ENCODE results near the gene ASB5.
"Not testable (repeated sequence)": the region's sequence is repeated elsewhere in the genome, so short reads cannot be mapped to it uniquely, and the experiment has no call there.

Gene ASB5

GRCh38 chr4:176268963-176269362 lies at the start of gene ASB5:
TSS of gene ASB5 (minus strand) at chr4:176269222. CDS start at chr4:176269108, 114 bp downstream.
- no peak for DNase-seq (ENCODE audit: low read depth in 3 of 3, low spot score in 1 of 3)

- DNase-seq (ENCODE audit: low read depth in 3 of 3, low spot score in 1 of 3) = no peak
Measured at GRCh38 chr4:176313596-176314336, 44.7 kb upstream of the ASB5 start.

- DNase-seq (ENCODE audit: low read depth in 3 of 3, low spot score in 1 of 3) = no peak
Measured at GRCh38 chr4:176309772-176310171, 40.8 kb upstream of the ASB5 start.

GRCh38 chr4:176309046-176309445 lies 40.0 kb upstream of the ASB5 start:
- DNase-seq (ENCODE audit: low read depth in 3 of 3, low spot score in 1 of 3) = no peak

- no peak for DNase-seq (ENCODE audit: low read depth in 3 of 3, low spot score in 1 of 3)
Measured at GRCh38 chr4:176308441-176308840, 39.4 kb upstream of the ASB5 start.

- no peak for DNase-seq (ENCODE audit: low read depth in 3 of 3, low spot score in 1 of 3)
Measured at GRCh38 chr4:176307666-176307930, 38.6 kb upstream of the ASB5 start.

- DNase-seq (ENCODE audit: low read depth in 3 of 3, low spot score in 1 of 3) = no peak
Measured at GRCh38 chr4:176306837-176307665, 38.0 kb upstream of the ASB5 start.

GRCh38 chr4:176303938-176304337 lies 34.9 kb upstream of the ASB5 start:
- no peak for DNase-seq (ENCODE audit: low read depth in 3 of 3, low spot score in 1 of 3)

- no peak for DNase-seq (ENCODE audit: low read depth in 3 of 3, low spot score in 1 of 3)
Measured at GRCh38 chr4:176302283-176303275, 33.6 kb upstream of the ASB5 start.

GRCh38 chr4:176300565-176300964 lies 31.5 kb upstream of the ASB5 start:
- DNase-seq (ENCODE audit: low read depth in 3 of 3, low spot score in 1 of 3) = no peak

GRCh38 chr4:176300036-176300435 lies 31.0 kb upstream of the ASB5 start:
- no peak for DNase-seq (ENCODE audit: low read depth in 3 of 3, low spot score in 1 of 3)

GRCh38 chr4:176298664-176299063 lies 29.6 kb upstream of the ASB5 start:
- DNase-seq (ENCODE audit: low read depth in 3 of 3, low spot score in 1 of 3) = no peak

GRCh38 chr4:176295907-176296306 lies 26.9 kb upstream of the ASB5 start:
- not testable (repeated sequence) for DNase-seq (ENCODE audit: low read depth in 3 of 3, low spot score in 1 of 3)

GRCh38 chr4:176293660-176294059 lies 24.6 kb upstream of the ASB5 start:
- DNase-seq (ENCODE audit: low read depth in 3 of 3, low spot score in 1 of 3) = no peak

GRCh38 chr4:176292920-176293319 lies 23.9 kb upstream of the ASB5 start:
- no peak for DNase-seq (ENCODE audit: low read depth in 3 of 3, low spot score in 1 of 3)

GRCh38 chr4:176291748-176292147 lies 22.7 kb upstream of the ASB5 start:
- no peak for DNase-seq (ENCODE audit: low read depth in 3 of 3, low spot score in 1 of 3)

- DNase-seq (ENCODE audit: low read depth in 3 of 3, low spot score in 1 of 3) = no peak
Measured at GRCh38 chr4:176290520-176290919, 21.5 kb upstream of the ASB5 start.

- DNase-seq (ENCODE audit: low read depth in 3 of 3, low spot score in 1 of 3) = no peak
Measured at GRCh38 chr4:176289561-176289960, 20.5 kb upstream of the ASB5 start.

GRCh38 chr4:176288020-176288419 lies 19.0 kb upstream of the ASB5 start:
- DNase-seq (ENCODE audit: low read depth in 3 of 3, low spot score in 1 of 3) = no peak

GRCh38 chr4:176287546-176287945 lies 18.5 kb upstream of the ASB5 start:
- no peak for DNase-seq (ENCODE audit: low read depth in 3 of 3, low spot score in 1 of 3)

- DNase-seq (ENCODE audit: low read depth in 3 of 3, low spot score in 1 of 3) = no peak
Measured at GRCh38 chr4:176286728-176287127, 17.7 kb upstream of the ASB5 start.
